Suppressor macrophage treated with lipopolysaccharide for 4 hours (primary cell): Measurements from ENCODE around the gene SEC14L2.
"Not testable (repeated sequence)": the region's sequence is repeated elsewhere in the genome, so short reads cannot be mapped to it uniquely, and the experiment has no call there.

Source experiments
- DNase-seq: peaks from one replicate; pipeline ENCODE4 v3.0.0-alpha.2; 2020

The SEC14L2 gene

DNA sequence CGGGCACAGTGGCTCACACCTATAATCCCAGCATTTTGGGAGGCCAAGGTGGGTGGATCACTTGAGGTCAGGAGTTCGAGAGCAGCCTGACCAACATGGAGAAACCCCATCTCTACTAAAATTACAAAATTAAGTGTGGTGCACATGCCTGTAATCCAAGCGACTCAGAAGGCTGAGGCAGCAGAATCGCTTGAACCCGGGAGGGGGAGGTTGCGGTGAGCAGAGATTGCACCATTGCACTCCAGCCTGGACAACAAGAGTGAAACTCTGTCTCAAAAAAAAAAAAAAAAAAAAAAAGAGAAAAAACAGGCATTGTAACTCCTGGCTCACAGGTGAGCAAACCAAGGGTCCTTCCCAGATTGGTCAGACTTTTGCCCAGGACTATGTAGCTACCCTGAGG lies 63.7 kb downstream of the SEC14L2 start:
- not testable (repeated sequence) for DNase-seq

- no peak for DNase-seq
These were observed 72.3 kb downstream of the SEC14L2 start for GRCh38 chr22:30469165-30469564.

GRCh38 chr22:30470655-30471054 lies 73.8 kb downstream of the SEC14L2 start:
- DNase-seq: no peak

GRCh38 chr22:30471616-30472318 lies 74.9 kb downstream of the SEC14L2 start, which contains the start of gene SEC14L3:
TSS of gene SEC14L3 (minus strand) at chr22:30472017. CDS start at chr22:30471958, 59 bp downstream.
- DNase-seq: no peak

DNA sequence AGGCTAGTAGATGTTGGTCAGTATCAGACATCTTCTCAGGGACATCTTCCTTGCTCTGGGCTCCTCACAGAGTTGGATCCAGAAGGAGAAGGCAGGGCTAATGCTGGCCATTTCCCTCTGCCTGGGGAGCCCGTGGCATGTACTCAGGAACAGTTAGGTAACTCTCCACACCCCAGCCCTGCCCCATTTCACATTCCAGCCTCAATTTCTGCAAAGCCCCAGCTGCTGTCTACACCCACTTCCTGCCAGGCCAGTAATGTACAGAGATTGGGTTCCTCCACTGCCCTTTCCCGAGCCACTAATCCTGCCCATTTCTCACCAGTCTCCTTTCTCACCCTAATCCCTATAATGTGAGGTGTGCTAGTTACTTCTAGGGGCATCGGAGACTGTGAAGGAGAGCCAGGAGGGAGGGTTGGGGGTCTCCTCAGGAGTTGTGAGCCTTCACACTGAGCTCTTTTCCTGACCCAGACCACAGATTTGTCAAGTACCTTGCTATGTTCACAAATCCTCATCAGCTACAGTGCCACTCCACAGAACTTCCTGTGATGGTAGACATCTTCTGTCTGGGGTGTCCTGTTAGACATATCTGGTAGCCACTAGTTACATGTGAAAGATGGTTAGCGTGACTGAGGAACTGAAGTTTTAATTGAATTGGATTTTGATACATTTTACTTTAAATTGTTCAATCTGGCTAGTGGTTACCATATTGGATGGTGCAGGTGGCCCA lies 76.3 kb downstream of the SEC14L2 start:
- no peak for DNase-seq

GRCh38 chr22:30474121-30474520 lies 77.3 kb downstream of the SEC14L2 start:
- DNase-seq: no peak
